T-helper 17 cell (primary cell): Measurements from ENCODE around the gene NFS1. TPM values are rescaled to one million over a fixed set of nuclear protein-coding genes. Genes with fewer than 3 reads are reported as not detected.
"Not testable (repeated sequence)": the region's sequence is repeated elsewhere in the genome, so short reads cannot be mapped to it uniquely, and the experiment has no call there.

ENCODE experiments used
- ATAC-seq: fragments of 150-1000 bp; cut with Tn5 transposase; 2 replicates; pipeline ENCODE4 v1.10.0; 2021; ENCODE audit warnings: mild to moderate bottlenecking, moderate library complexity
- DNase-seq, 3 donors: peaks; one replicate each; pipeline versions ENCODE4 v3.0.0 to v3.0.0-alpha.2; 2020 to 2021
- H3K9me3 ChIP-seq: one replicate; pipeline ENCODE4 v1.7.0; 2013; ENCODE audit warnings: low read length, mild to moderate bottlenecking; ENCODE audit not compliant: control insufficient read depth, poor library complexity, severe bottlenecking
- H3K27ac Mint-ChIP-seq: one replicate; pipeline ENCODE4 v1.8.0; 2022; ENCODE audit warnings: mild to moderate bottlenecking, moderate library complexity, mixed read lengths
- H3K27me3 Mint-ChIP-seq: one replicate; pipeline ENCODE4 v1.8.0; 2022; ENCODE audit warnings: mixed read lengths
- H3K36me3 Mint-ChIP-seq: one replicate; pipeline ENCODE4 v1.8.0; 2022; ENCODE audit warnings: low read depth, mixed read lengths
- H3K4me1 Mint-ChIP-seq: one replicate; pipeline ENCODE4 v1.8.0; 2022; ENCODE audit warnings: mild to moderate bottlenecking, mixed read lengths
- H3K4me3 Mint-ChIP-seq: one replicate; pipeline ENCODE4 v1.8.0; 2022; ENCODE audit warnings: mild to moderate bottlenecking, moderate library complexity, mixed read lengths
- total RNA-seq, 4 donors: library from RNA in 2 of 4; stranded (reverse) in 2 of 4; gene quantifications; one replicate each; pipeline ENCODE4 v1.2.3 and lab custom pipeline; 2022 to 2026

NFS1 gene
- 10 to 100 TPM; 16.8 to 19.4 TPM for total RNA-seq
- 14.5 to 23.4 reads per million in 2 donors for total RNA-seq (lab: John Stamatoyannopoulos, UW)

GRCh38 chr20:35699127-35699956, at the start of gene NFS1, which contains the start of gene ROMO1:
TSS of gene NFS1 (minus strand) at chr20:35699352. CDS start at chr20:35699288, 64 bp downstream.
TSS of gene ROMO1 (plus strand) at chr20:35699405. CDS start at chr20:35699633, 228 bp downstream.
- DNase-seq (peak; percentile 78 to 83 (median 82)), ATAC-seq (peak; percentile 88)
- H3K9me3 ChIP-seq = no peaks in the 10 kb centered on the region
- no peaks in the 10 kb centered on the region for H3K27me3 Mint-ChIP-seq
- peak within 1 kb of the TSS; percentile 97 for H3K27ac Mint-ChIP-seq
- H3K4me1 Mint-ChIP-seq = peaks cover 35% of the 10 kb centered on the region
- H3K36me3 Mint-ChIP-seq = peaks cover 10% of the 10 kb centered on the region
- peak within 1 kb of the TSS; percentile 99 for H3K4me3 Mint-ChIP-seq

DNA sequence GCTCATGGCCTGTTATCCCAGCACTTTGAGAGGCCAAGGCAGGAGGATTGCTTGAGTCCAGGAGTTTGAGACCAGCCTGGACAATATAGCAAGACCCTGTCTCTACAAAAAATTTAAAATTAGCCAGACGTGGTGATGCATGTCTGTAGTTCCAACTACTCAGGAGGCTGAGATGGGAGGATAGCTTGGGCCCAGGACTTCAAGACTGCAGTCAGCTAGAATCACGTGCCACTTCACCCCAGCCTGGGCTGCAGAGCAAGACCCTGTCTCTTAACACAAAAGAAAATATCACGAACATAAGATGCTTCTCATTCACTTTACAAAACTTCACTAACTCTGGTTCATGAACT, 45.3 kb upstream of the NFS1 start:
- H3K9me3 ChIP-seq, ATAC-seq, H3K27me3 Mint-ChIP-seq, DNase-seq: not testable (repeated sequence)
- Mint-ChIP-seq H3K36me3 (peaks cover 13% of the 10 kb centered on the region), H3K4me1 (peaks cover 32% of the 10 kb centered on the region), H3K4me3 (peak overlapping the region; percentile 96), H3K27ac (peak overlapping the region; percentile 99)

- no peaks in the 10 kb centered on the region for H3K9me3 ChIP-seq
- peak overlapping the region; percentile 96 for H3K4me3 Mint-ChIP-seq
- ATAC-seq (no peak), DNase-seq (no peak)
- peaks cover 16% of the 10 kb centered on the region for H3K36me3 Mint-ChIP-seq
- peak overlapping the region; percentile 99 for H3K27ac Mint-ChIP-seq
- H3K27me3 Mint-ChIP-seq = no peaks in the 10 kb centered on the region
- H3K4me1 Mint-ChIP-seq = peaks cover 35% of the 10 kb centered on the region
Observed at GRCh38 chr20:35743693-35744491, 44.7 kb upstream of the NFS1 start.

DNA sequence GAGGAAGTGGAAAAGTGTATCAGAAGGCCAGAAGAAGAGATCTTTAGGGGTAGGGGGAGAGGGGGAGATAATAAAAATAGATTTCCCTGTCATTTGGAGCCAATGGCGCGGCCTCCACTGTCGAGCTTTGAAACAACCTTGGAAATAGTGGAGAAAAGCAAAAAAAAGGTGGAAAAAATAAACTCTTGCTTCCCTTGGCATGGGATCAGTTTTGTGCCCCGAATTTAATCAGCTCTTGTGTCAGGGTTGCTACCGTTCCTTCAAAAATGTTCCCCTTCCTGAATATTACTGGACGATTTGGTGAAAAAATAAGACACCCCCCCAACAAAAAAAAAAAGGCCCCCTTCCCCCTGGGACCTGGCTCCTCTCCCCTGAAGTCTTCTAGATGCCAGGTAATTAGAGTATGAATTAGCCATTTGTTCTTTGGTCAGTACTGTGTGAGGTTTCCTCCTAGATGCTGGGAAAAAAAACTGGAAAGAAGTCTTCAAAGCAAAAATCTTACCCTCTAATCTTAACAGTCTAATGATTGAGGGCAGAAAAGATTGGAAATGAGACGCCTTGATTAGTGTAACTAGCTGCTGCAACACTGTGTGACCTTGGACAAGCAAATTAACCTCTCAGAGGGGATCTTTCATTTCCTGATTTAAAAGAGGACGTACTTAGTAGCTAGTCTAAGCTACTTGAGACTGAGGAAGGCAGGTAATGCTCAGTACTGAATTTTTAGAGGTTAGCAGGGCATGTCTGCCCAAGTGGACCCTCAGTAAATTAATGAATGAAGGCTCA, 43.8 kb upstream of the NFS1 start:
- no peak for ATAC-seq
- no peaks in the 10 kb centered on the region for H3K27me3 Mint-ChIP-seq

GRCh38 chr20:35741892-35742740, 43.0 kb upstream of the NFS1 start, which contains the start of gene RBM39:
TSS of gene RBM39 (minus strand) at chr20:35742260. CDS start at chr20:35740874, 1,386 bp downstream.
- peaks cover 44% of the 10 kb centered on the region for H3K4me1 Mint-ChIP-seq
- peaks cover 20% of the 10 kb centered on the region for H3K36me3 Mint-ChIP-seq

More for the DNA sequence above, 43.8 kb upstream of the NFS1 start:
- no peak for DNase-seq
- peaks cover 43% of the 10 kb centered on the region for H3K4me1 Mint-ChIP-seq
- peak overlapping the region; percentile 99 for H3K27ac Mint-ChIP-seq
- peaks cover 20% of the 10 kb centered on the region for H3K36me3 Mint-ChIP-seq
- peak overlapping the region; percentile 96 for H3K4me3 Mint-ChIP-seq
- H3K9me3 ChIP-seq = no peaks in the 10 kb centered on the region

DNA sequence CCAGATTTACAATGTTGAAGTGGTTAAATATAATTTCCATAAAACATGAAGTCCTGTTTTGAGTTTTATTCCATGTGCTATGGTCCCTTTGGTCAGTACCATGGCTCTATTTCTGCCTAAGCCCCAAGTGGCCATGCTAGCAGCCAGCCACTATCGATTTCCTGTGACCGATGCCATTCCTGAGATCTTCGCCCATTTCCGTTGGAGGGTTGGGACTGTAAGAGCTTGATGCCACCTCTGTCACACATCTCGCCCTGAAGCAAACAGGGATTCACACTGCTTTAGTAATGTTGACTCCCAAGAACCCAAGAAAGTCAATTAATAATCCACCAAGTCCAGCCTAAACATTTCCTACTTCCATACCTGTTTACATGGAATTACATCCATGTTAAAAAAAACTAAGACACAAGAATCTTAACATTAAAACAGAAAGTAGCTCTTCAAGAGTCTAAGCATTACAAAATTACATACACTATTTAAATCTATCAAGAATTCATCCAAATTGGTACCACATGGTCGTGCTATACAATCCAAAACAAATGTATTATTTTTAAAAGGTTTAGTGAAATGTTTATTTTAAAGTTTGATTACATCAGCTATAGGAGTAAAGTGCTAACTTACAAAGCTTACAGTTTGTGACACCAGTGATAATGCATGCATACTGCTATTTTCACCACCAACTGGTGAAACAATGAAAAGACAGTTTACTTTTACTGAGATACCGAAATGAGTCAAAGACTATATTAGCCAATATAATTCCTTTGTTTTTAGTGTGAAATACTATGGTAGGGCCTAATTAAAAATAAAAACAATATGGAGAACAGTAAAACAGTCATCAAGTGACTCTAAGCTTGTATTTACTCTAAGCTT, 40.4 kb upstream of the NFS1 start:
- no peaks in the 10 kb centered on the region for H3K9me3 ChIP-seq
- no peak for DNase-seq
- Mint-ChIP-seq H3K4me3 (peak overlapping the region; percentile 86), H3K27ac (peak overlapping the region; percentile 99), H3K27me3 (no peaks in the 10 kb centered on the region), H3K4me1 (peaks cover 46% of the 10 kb centered on the region), H3K36me3 (peaks cover 20% of the 10 kb centered on the region)
- ATAC-seq = no peak

More at GRCh38 chr20:35741892-35742740, 43.0 kb upstream of the NFS1 start, which contains the start of gene RBM39:
- no peaks in the 10 kb centered on the region for H3K9me3 ChIP-seq
- H3K4me3 Mint-ChIP-seq = peak within 1 kb of the TSS; percentile 96
- no peaks in the 10 kb centered on the region for H3K27me3 Mint-ChIP-seq
- ATAC-seq (peak; percentile 86), DNase-seq (peak; percentile 92 to 98 (median 98))
- H3K27ac Mint-ChIP-seq = peak within 1 kb of the TSS; percentile 99

DNA sequence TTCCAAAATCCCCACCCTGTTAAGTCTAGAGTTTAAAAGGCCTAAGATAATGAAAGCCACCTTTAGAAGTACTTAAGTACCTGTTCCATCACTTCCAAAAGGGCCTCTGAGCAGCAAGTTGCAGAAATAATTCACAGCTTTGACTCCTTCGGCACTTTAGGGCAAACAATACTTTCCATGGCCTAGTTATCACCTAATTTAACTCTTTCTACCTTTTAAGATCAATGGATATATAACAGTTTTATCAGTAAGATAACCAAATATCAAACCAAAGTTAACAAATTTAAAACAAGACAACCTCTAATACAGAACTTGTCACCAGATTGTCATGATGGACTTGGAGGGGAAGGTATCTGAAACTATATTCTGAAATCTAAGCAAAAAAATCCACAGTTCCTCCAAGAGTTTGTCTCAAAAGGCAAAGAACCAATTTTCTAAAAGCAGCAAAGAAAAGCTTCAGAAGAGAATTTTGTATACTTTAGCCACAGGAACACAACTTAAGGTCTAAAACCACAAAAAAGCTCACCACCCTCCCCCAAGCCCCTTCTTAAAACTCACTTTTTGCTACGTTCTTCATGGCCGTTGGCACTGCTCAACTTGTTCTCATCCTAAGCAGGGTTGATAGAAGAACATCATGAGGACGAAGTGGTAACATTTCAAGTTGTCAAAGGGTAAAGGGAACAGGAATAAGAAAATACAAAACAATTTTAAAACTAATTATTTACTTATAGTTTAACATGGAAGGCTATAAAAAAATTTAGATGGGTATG, 39.4 kb upstream of the NFS1 start:
- peak overlapping the region; percentile 99 for H3K27ac Mint-ChIP-seq
- peaks cover 24% of the 10 kb centered on the region for H3K36me3 Mint-ChIP-seq
- no peak for DNase-seq

DNA sequence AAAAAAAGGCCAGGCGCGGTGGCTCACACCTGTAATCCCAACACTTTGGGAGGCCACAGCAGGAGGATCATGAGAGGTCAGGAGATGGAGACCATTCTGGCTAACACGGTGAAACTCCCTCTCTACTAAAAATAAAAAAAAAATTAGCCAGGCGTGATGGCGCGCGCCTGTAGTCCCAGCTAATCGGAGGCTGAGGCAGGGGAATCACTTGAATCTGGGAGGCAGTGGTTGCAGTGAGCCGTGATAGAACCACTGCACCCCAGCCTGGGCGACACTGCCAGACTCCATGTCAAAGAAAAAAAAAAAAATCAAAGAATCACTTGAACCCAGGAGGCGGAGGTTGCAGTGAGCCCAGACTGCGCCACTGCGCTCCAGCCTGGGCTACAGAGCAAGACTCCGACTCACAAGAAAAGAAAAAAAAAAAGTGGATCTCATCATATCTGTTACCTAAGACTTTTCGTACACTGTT, 38.7 kb upstream of the NFS1 start:
- H3K27ac Mint-ChIP-seq = peak overlapping the region; percentile 84
- H3K4me3 Mint-ChIP-seq = peak overlapping the region; percentile 81
- no peaks in the 10 kb centered on the region for H3K27me3 Mint-ChIP-seq
- H3K36me3 Mint-ChIP-seq = peaks cover 24% of the 10 kb centered on the region
- no peaks in the 10 kb centered on the region for H3K9me3 ChIP-seq
- H3K4me1 Mint-ChIP-seq = peaks cover 46% of the 10 kb centered on the region
- ATAC-seq = no peak
- DNase-seq = no peak

More for the DNA sequence above, 39.4 kb upstream of the NFS1 start:
- peaks cover 45% of the 10 kb centered on the region for H3K4me1 Mint-ChIP-seq
- H3K27me3 Mint-ChIP-seq = no peaks in the 10 kb centered on the region
- H3K9me3 ChIP-seq = no peaks in the 10 kb centered on the region
- peak overlapping the region; percentile 81 for H3K4me3 Mint-ChIP-seq
- no peak for ATAC-seq

GRCh38 chr20:35735826-35736470, 36.8 kb upstream of the NFS1 start:
- Mint-ChIP-seq H3K27me3 (no peaks in the 10 kb centered on the region), H3K36me3 (peaks cover 18% of the 10 kb centered on the region), H3K4me1 (peaks cover 45% of the 10 kb centered on the region), H3K4me3 (peak overlapping the region; percentile 71), H3K27ac (peak overlapping the region; percentile 61)
- no peaks in the 10 kb centered on the region for H3K9me3 ChIP-seq
- no peak for ATAC-seq
- DNase-seq = no peak
